A673 (cell line): ENCODE measurements around the gene SNX18.

Experiments used
- CTCF ChIP-seq: fragments of 300-800, 200-600 bp; sonication (generic); conservative IDR thresholded peaks from 2 replicates; pipeline ENCODE4 v1.5.1; 2017; ENCODE audit warnings: low read depth, mild to moderate bottlenecking, antibody characterized with exemption, low read length, moderate library complexity, mixed read lengths
- EZH2 ChIP-seq: fragments of 200-600 bp; sonication (generic); IDR thresholded peaks from 2 replicates; pipeline ENCODE4 v1.6.1; 2017; ENCODE audit warnings: borderline replicate concordance, low read depth, mild to moderate bottlenecking, mixed read lengths, antibody characterized with exemption, low read length; ENCODE audit not compliant: poor library complexity, severe bottlenecking

DNA sequence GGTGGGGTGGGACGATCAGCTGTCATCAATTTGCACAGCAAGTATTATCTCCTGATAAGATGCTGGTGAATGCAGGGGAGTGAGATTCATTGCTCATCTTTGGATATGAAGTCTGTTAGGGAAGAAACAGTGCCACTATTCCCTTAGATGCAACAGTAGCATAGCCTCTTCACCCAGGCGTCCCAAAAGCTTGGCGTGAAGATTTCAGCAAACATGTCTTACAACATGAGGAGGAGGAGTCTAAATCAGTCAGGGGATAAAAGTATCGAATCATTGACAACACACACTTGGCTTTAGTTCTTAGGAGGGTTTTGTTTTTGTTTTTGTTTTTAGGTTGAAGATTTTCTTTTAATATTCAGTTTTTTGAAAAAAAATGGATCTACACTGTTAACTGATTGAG, 26.5 kb downstream of the SNX18 start:
- TF ChIP-seq CTCF (no peak), EZH2 (no peak)
